Measurements from ENCODE around the gene NUDCD2. TPM values are rescaled to one million over a fixed set of nuclear protein-coding genes. Genes with fewer than 3 reads are reported as not detected.

Gene NUDCD2
- total and polyA plus RNA-seq, 9 of the 15 experiments (the other 6 are each of a cell fraction or from before 2014, with no cell fraction given) = 14.6 to 76.9 (median 32.5) TPM

DNA sequence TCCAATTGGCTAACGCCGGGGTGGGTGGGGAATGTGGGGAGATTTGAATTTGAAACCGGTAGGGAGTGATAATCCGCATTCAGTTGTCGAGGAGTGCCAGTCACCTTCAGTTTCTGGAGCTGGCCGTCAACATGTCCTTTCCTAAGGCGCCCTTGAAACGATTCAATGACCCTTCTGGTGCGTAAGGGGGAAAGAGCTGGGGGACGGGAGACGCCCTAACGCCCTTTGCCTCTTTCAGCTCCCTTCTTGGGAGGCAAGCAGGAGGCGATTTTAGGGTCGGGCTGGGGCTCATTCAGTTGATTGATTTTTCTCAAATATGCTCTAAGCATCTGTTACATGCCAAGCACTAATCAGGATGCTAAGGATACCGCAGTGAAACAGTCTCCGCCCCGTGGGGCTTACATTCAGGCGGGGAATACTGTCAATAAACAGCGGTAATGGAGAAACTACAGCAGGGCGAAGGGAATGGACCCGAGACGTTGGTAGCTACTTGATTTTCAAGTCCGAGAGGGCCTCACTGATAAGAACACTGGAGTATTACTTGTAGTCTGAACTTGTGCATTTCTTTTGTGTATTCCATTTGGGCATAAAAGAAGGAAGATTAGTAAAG is 765 bp upstream of the NUDCD2 start, which contains the start of gene HMMR:
Gene HMMR (plus strand): TSS at position 71 of the 610 bp plus-strand sequence. CDS start 61 bp downstream, at position 132.
- H2AFZ ChIP-seq (ENCODE audit: low read depth, low read length) = peak within 1 kb of the TSS; percentile 99
- in situ Hi-C loops (cut with MboI) = no loop called here
- H3K9me3 ChIP-seq (replicated peaks; ENCODE audit: control insufficient read depth, insufficient read depth, low read depth, low read length) = no peaks in the 10 kb centered on the region
- TF ChIP-seq, protein P1, sequence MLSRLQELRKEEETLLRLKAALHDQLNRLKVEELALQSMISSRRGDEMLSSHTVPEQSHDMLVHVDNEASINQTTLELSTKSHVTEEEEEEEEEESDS (CRISPR knock-in tag; IDR thresholded peaks at IDR 0.05) = no peak
- no peak for TF ChIP-seq TBL1XR1 (IDR thresholded peaks at IDR 0.05; ENCODE audit: low read length in 2 of 2)
- peak; percentile 50 for TF ChIP-seq BRD9 (IDR thresholded peaks at IDR 0.05; ENCODE audit: low read depth, partially characterized antibody)
- no peak for TF ChIP-seq ZNF584 (CRISPR knock-in tag; IDR thresholded peaks at IDR 0.05; ENCODE audit: low read depth)
- TF ChIP-seq KDM2B (CRISPR knock-in tag; IDR thresholded peaks at IDR 0.05) = no peak
- no peak for TF ChIP-seq CBX8 (IDR thresholded peaks at IDR 0.05; ENCODE audit: borderline replicate concordance, extremely low read depth, low read depth, low read length, poor library complexity, severe bottlenecking)
- TF ChIP-seq RFX5 (IDR thresholded peaks at IDR 0.05; ENCODE audit: low read depth, low read length) = no peak
- TF ChIP-seq KLF6 (CRISPR knock-in tag; IDR thresholded peaks at IDR 0.05; ENCODE audit: borderline replicate concordance) = 0 out of 2 replicates have a peak, but pooled peaks have one; percentile 7
- no peak for TF ChIP-seq ZNF717 (CRISPR knock-in tag; IDR thresholded peaks at IDR 0.05)
- peak in 1 of 2 experiments; percentile 64; a peak in 2 of 4 replicates for TF ChIP-seq ARNT (IDR thresholded peaks at IDR 0.05)
- no peak for TF ChIP-seq CBX3 (IDR thresholded peaks at IDR 0.05; ENCODE audit: borderline replicate concordance in 1 of 2, low read length in 2 of 2)
- TF ChIP-seq TEAD4 (IDR thresholded peaks at IDR 0.05; ENCODE audit: low read length) = peak; percentile 5; the same call in 1 of the 2 replicates
- TF ChIP-seq TEAD4 (CRISPR knock-in tag; IDR thresholded peaks at IDR 0.05; ENCODE audit: borderline replicate concordance) = no peak

More for the DNA sequence above, 765 bp upstream of the NUDCD2 start, which contains the start of gene HMMR:
- Histone ChIP-seq H3K4me2 (ENCODE audit: insufficient read depth, low read length) (peak within 1 kb of the TSS; percentile 94), H3K4me1 (replicated peaks in 1 of 2; ENCODE audit: control insufficient read depth in 2 of 2, insufficient read depth in 2 of 2, low read length in 2 of 2) (peaks cover 8 to 9% of the 10 kb centered on the region in 2 experiments; a peak in 4 of 5 replicates), H3K79me2 (ENCODE audit: control insufficient read depth, insufficient read depth, low read length) (peaks cover 88% of the 10 kb centered on the region), H3K27ac (ENCODE audit: extremely low read depth, low read depth, low read length) (peak within 1 kb of the TSS; percentile 100), H3K27me3 (ENCODE audit: control insufficient read depth in 2 of 2, insufficient read depth in 2 of 2, low read length in 2 of 2) (no peaks in the 10 kb centered on the region), H3K9ac (ENCODE audit: insufficient read depth in 1 of 2, low read depth in 2 of 2, low read length in 2 of 2) (peak within 1 kb of the TSS; percentile 98 to 99), H4K20me1 (replicated peaks; ENCODE audit: control insufficient read depth, insufficient read depth, low read length) (no peaks in the 10 kb centered on the region), H3K9me1 (ENCODE audit: control insufficient read depth, insufficient read depth, low read length) (no peaks in the 10 kb centered on the region), H3K4me3 (peak within 1 kb of the TSS; percentile 70), H3K36me3 (ENCODE audit: control insufficient read depth, insufficient read depth, low read length) (peaks cover 34% of the 10 kb centered on the region)
- intact Hi-C loops (cut with micrococcal nuclease) = loop anchor here (1.0 kb wide), 1 partner anchor 45 kb away; the partner anchor contains the start of gene MAT2B
- ChIA-PET POLR2A (interaction anchor here (0.6 to 6.9 kb wide), 17 partner anchors 10 to 900 kb away, joined by 3 to 126 read pairs (median 3); partner anchors contain the start of genes CCNG1 and MAT2B), CTCF (ENCODE audit: low intra/inter-chr PET ratio) (no interaction called here)
- peak; percentile 6 for ATAC-seq
- TSS peak; percentile 92 for BruUV-seq (replicated peaks)
- peak; percentile 35 for FAIRE-seq
- peak in 1 of 4 experiments; percentile 51 for DNase-seq (ENCODE audit: extremely low read depth in 1 of 4, low spot score in 3 of 4)
- WGBS (ENCODE audit: insufficient coverage, low coverage, missing lambda C conversion rate) = under 1% methylated on average over 17 of the region's 23 CpGs

Measured in K562 (cell line).